Nephron (organoid): ENCODE results near the gene MECR.

Source experiments
- H3K27ac Mint-ChIP-seq, 3 experiments: 2 replicates each; pipeline ENCODE4 v1.8.0; 2020; ENCODE audit warnings: mixed read lengths in 3 of 3, mild to moderate bottlenecking in 2 of 3, moderate library complexity in 1 of 3
- H3K27me3 Mint-ChIP-seq: 2 replicates; pipeline ENCODE4 v1.8.0; 2021; ENCODE audit warnings: low read depth, mild to moderate bottlenecking, moderate library complexity, mixed read lengths
- H3K36me3 Mint-ChIP-seq: 2 replicates; pipeline ENCODE4 v1.8.0; 2020; ENCODE audit warnings: low read depth, mixed read lengths
- H3K4me1 Mint-ChIP-seq: 2 replicates; pipeline ENCODE4 v1.8.0; 2020; ENCODE audit warnings: mixed read lengths
- H3K4me3 Mint-ChIP-seq, 3 experiments: 2 replicates each; pipeline ENCODE4 v1.8.0; 2020; ENCODE audit warnings: mild to moderate bottlenecking in 3 of 3, mixed read lengths in 3 of 3, moderate library complexity in 2 of 3
- H3K9me3 Mint-ChIP-seq: 2 replicates; pipeline ENCODE4 v1.8.0; 2020; ENCODE audit warnings: mixed read lengths
- CTCF ChIP-seq, 3 experiments: fragments of 200-600 bp; sonication (generic); IDR thresholded peaks; one replicate each; pipeline ENCODE4 v1.5.0; 2021; ENCODE audit warnings: antibody characterized with exemption in 3 of 3; ENCODE audit not compliant: unreplicated experiment in 3 of 3

MECR gene

GRCh38 chr1:29258189-29258975, 27.6 kb upstream of the MECR start:
- peak overlapping the region; percentile 43 to 74 (median 66) for H3K4me3 Mint-ChIP-seq
- H3K9me3 Mint-ChIP-seq = no peaks in the 10 kb centered on the region
- no peak overlapping the region for H3K27ac Mint-ChIP-seq
- no peak for TF ChIP-seq CTCF (IDR thresholded peaks at IDR 0.05; ENCODE audit: unreplicated experiment in 3 of 3)
- H3K4me1 Mint-ChIP-seq = peaks cover 17% of the 10 kb centered on the region
- H3K27me3 Mint-ChIP-seq = peaks cover 8% of the 10 kb centered on the region
- H3K36me3 Mint-ChIP-seq = no peaks in the 10 kb centered on the region

- H3K4me1 Mint-ChIP-seq = peaks cover 17% of the 10 kb centered on the region
- peak overlapping the region in 2 of 3 experiments; percentile 49 to 52 for H3K27ac Mint-ChIP-seq
- no peak for TF ChIP-seq CTCF (IDR thresholded peaks at IDR 0.05; ENCODE audit: unreplicated experiment in 3 of 3)
- no peaks in the 10 kb centered on the region for H3K36me3 Mint-ChIP-seq
- peak overlapping the region; percentile 26 to 41 (median 40) for H3K4me3 Mint-ChIP-seq
- H3K27me3 Mint-ChIP-seq = peaks cover 8% of the 10 kb centered on the region
- no peaks in the 10 kb centered on the region for H3K9me3 Mint-ChIP-seq
Measured at GRCh38 chr1:29256979-29257804, 26.5 kb upstream of the MECR start.

GRCh38 chr1:29256394-29256793, 25.7 kb upstream of the MECR start:
- Mint-ChIP-seq H3K27me3 (peaks cover 8% of the 10 kb centered on the region), H3K9me3 (no peaks in the 10 kb centered on the region), H3K4me3 (no peak overlapping the region), H3K4me1 (peaks cover 17% of the 10 kb centered on the region), H3K36me3 (no peaks in the 10 kb centered on the region), H3K27ac (peak overlapping the region in 1 of 3 experiments; percentile 49)
- no peak for TF ChIP-seq CTCF (IDR thresholded peaks at IDR 0.05; ENCODE audit: unreplicated experiment in 3 of 3)

GRCh38 chr1:29255134-29255666, 24.5 kb upstream of the MECR start:
- H3K27me3 Mint-ChIP-seq = peaks cover 11% of the 10 kb centered on the region
- TF ChIP-seq CTCF (IDR thresholded peaks at IDR 0.05; ENCODE audit: unreplicated experiment in 3 of 3) = no peak
- H3K4me3 Mint-ChIP-seq = no peak overlapping the region
- H3K9me3 Mint-ChIP-seq = no peaks in the 10 kb centered on the region
- no peak overlapping the region for H3K27ac Mint-ChIP-seq
- H3K4me1 Mint-ChIP-seq = peaks cover 21% of the 10 kb centered on the region
- no peaks in the 10 kb centered on the region for H3K36me3 Mint-ChIP-seq

- Mint-ChIP-seq H3K36me3 (no peaks in the 10 kb centered on the region), H3K4me1 (peaks cover 30% of the 10 kb centered on the region)
Measured at GRCh38 chr1:29254346-29254745, 23.6 kb upstream of the MECR start.

More at GRCh38 chr1:29254346-29254745, 23.6 kb upstream of the MECR start:
- Mint-ChIP-seq H3K27ac (no peak overlapping the region), H3K9me3 (no peaks in the 10 kb centered on the region), H3K27me3 (peaks cover 12% of the 10 kb centered on the region), H3K4me3 (no peak overlapping the region)
- no peak for TF ChIP-seq CTCF (IDR thresholded peaks at IDR 0.05; ENCODE audit: unreplicated experiment in 3 of 3)
